HG02763 (cell line): ENCODE data around the gene ALG1L2.
"Not testable (repeated sequence)": the region's sequence is repeated elsewhere in the genome, so short reads cannot be mapped to it uniquely, and the experiment has no call there.

Experiments used
- ATAC-seq: cut with Tn5 transposase; IDR thresholded peaks from one replicate; pipeline ENCODE4 v1.9.1; 2021; ENCODE audit warnings: mild to moderate bottlenecking, moderate library complexity; ENCODE audit not compliant: unreplicated experiment

The ALG1L2 gene

DNA sequence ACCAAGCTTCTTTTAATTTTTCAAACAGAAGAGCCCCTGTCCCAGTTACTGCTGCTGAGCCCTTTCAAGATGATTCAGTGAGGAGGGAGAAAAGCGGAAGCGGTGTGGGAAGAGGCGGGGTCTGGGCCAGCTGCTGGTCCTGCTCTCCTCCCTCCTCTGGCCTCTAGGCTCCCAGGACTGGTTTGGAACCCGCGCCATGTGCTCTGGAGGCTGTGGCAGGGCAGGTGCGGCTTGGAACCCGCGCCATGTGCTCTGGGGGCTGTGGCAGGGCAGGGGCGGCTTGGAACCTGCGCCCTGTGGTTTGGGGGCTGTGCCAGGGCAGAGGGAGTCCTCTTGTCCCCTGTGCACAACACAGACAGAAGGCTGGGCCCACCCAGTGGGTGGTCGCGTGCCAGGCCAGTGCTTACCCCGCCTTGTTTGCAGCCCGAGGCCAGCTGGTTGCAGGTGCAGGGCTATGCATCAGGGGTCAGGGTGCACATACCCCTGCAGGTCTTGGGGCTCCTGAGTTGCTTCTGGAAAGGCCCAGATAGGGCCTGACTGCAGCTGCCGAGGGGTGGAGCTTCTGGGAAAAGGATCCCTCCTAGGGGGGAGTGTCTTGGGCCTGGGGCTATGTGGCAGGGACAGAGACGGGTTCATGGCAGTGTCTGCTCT, 12.2 kb downstream of the ALG1L2 start:
- ATAC-seq, result no peak

GRCh38 chr3:130094491-130094941, 12.9 kb downstream of the ALG1L2 start:
- ATAC-seq, result not testable (repeated sequence)

DNA sequence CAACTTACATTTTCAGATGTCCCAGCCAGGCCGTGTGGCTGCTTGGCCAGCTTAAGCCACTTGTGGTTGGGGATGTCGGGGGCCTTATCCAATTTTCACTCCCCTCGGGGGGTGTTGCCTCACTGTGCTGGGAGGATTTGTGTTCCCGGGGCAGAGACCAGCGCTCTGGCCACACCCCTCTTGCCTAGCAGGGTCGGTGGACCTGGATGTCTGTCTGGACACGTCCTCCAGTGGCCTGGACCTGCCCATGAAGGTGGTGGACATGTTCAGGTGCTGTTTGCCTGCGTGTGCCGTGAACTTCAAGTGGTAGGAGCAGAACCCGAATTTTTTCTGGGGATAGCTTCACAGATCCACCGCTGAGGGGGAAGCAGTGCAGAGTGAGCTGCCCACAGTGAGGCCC, 14.2 kb downstream of the ALG1L2 start:
- not testable (repeated sequence) for ATAC-seq

DNA sequence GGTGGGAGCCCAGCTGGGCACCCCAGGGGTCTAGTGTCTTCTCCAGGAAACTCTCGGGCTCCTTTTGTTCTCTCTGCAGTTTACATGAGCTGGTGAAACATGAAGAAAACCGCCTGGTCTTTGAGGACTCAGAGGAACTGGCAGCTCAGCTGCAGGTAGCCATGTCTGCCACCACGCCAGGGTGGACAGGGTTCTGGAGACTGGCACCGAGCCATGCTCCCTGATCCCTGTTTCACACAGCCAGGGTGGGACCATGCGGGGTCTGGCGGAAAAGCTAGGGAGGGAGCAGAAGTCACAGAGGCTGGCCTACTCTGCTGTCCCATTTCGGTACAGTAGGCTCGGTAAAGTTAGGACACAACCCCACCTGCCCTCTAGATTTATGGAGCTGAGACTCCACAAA, 15.5 kb downstream of the ALG1L2 start:
- not testable (repeated sequence) for ATAC-seq

DNA sequence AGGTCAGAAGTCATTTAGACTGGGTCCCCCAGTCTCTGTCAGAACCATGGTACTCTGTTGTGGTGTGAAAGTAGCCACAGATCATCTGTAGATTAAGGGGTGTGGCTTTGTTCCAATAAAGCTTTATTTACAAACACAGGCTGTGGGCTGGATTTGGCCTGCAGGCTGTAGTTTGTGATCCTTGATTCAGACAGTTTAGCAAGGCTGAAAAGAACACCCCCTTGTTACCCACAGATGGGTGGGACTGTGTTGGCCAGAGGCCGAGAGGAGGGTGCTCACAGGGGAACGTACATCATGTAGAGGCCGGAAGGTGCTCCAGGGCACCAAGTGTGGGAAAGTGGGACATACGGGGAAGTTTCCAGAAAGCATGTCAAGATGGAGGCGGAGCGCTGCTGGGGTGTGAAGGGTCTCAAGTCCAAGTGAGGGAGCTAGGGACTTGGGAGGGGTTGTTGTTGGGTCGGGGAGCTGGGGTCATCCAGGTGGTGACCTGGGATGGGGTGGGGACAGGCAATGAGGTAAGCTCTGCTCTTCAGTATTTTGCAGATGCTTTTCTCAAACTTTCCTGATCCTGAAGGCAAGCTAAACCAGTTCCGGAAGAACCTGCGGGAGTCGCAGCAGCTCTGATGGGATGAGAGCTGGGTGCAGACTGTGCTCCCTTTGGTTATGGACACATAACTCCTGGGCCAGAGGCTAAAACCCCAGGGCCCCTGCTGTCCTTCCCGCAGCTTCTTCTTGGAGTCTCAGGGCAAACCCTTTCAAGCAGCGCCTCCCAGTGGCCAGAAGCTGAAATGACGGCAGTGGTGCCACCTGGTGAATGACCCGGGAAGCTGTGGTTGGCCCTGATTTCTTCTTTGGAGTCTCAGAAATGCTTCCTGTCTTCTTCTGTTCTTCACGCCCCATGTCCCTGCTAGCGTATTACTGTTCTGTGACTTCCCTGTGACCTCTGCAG, 16.3 kb downstream of the ALG1L2 start:
- ATAC-seq, result not testable (repeated sequence)

DNA sequence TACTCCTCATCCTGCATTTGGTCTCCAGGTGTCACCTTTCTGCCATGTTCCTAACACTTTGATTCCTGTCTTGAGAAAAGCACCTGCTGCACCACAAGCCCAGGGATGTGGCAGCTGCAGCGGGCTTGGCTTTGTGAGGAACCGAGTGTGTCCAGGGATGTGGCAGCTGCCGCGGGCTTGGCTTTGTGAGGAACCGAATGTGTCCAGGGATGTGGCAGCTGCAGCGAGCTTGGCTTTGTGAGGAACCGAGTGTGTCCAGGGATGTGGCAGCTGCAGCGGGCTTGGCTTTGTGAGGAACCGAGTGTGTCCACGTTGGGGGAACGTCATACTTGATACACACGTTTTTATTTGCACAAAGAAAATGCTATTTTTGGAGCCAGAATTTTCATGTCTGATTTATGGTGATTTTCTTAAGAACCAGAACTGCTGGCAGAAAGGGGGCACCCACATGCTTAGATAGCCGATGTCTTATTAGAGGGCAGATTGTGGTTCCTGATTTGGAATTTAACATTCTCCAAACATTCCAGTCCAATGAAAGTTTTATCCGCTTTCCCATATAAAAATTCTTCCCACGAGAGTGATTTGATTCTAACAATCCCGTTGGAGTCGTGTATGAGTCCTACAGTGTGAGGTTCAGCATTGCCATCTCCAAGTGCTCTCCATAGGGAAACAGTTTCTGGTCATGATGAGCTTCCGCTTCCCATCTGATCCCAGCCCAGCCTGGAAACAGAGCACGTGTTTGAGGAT, 17.2 kb downstream of the ALG1L2 start:
- ATAC-seq, result not testable (repeated sequence)

GRCh38 chr3:130102545-130102944, 20.9 kb downstream of the ALG1L2 start:
- not testable (repeated sequence) for ATAC-seq

DNA sequence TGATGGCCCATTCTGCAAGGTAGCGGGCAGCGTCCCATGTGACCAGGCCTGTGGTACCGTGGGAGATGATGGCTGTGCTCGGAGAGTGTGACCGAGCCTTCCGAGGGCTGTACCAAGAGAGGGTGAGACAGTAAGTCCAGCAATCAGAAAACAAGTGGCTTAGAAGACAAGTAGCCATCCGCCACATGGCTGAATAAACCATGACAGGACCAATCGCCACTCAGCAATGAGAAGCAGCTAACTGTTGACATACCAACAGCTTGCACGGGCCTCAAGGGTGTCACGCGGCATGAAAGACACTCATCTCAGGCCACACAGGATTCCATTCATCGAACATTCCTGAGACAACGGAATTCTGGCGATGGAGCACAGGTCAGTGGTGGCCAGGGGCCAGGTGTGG, 22.6 kb downstream of the ALG1L2 start:
- ATAC-seq, result not testable (repeated sequence)

DNA sequence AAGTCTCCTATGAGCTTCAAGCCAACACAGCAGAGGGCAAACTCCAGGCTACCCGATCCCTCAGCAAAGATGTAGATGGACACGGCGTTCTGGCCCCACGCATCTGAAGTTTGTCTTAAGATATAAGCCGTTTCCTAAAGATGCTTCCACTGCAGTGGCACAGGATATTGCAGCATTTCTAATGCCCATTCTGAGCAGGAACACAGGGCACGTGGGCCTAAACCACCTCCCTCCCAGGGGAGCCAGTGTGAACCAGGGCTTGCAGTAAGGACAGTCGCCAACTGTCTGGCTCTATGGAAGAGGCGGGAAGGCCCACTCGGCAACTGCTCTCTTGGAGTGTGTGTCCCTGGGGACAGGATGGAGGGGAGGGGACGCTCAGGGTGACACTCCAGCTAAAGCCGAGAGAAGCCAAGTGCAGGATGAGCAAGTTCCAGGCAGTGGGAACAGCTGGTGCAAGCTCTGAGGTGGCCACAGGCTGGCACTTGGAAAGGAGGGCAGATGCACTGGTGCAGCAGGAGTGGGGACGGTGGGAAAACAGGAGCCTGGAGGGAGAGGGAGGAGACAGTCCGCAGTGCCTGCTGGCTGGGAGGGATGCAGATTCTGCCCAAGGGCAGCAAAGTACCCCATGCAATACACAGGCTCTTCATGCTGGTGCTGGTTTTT, 25.8 kb downstream of the ALG1L2 start:
- not testable (repeated sequence) for ATAC-seq

GRCh38 chr3:130108836-130109585, 27.4 kb downstream of the ALG1L2 start:
- ATAC-seq, result not testable (repeated sequence)

- not testable (repeated sequence) for ATAC-seq
Observed at GRCh38 chr3:130110386-130111169, 28.9 kb downstream of the ALG1L2 start.

DNA sequence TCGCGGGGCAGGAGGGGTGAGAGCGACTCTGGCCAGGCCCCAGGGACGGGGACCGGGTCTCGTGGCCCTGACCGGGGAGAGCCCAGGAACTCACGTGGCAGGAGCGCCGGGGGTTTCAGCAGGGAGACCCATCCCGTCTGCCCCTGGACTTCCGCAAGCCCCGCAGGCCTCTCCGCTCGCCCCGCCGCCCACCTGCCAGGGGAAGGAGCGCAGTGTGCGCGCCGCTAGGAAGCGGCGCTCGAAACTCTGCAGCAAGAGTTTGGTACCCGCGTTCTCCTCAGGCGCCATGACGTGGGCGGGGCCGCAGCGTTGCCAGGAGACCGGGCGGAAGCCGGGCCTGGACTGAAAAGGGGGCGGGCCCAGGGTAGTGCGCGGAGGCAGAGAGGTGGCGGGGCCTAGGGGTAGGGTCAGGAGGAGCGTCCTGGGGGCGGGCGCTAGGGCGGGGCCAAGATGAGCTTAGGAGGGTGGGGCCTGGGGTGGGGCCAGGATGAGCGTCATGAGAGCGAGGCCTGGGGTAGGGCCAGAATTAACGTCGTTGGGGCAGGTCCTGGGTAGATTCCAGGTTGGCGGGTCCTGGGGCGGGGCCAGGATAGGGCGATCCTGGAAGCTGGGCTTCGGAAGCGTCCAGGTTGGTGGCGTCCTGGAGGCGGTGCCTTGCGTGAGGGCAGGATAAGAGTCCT, 29.7 kb downstream of the ALG1L2 start:
- ATAC-seq, result peak; percentile 100

DNA sequence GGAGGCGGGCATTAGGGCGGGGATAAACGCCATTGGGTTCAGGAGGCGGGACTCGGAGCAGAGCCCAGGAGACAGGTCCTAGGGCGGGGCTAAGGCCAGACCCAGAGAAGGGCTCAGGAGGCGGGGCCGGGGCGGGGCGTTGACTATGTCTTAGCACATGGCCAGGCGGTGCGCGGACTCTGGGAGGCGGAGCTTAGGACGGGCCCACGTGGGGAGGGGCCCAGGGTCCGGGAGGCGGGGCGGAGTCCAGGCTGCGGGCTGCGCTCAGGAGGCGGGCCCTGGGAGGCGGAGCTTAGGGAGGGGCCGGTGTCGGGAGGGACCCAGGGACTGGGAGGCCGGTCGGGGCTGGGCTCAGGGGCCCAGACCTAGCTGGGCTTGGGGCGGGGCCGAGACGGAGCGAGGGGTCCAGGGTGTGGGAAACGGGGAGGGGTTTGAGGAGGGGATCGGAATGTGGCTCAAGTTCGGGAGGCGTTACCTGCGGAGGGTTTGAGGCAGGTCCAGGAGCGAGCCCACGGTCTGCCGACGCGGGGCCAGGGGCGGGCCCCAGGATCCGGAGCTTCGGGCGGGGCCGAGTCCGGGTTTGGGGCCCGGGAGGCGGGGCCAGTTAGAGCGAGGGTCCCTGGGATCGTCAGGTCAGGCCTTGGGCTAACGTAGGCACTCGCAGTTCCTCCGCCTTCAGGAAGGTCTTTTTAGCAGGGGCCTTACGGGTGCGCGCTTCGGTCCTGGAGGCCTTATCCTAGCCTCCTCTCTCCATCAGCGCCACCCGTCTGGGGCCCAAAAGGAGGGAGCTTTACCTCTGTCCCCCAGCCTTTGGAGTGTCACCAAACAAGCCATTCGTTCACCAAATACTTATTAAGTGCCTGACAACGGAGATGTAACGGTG, 30.5 kb downstream of the ALG1L2 start:
- peak; percentile 36 for ATAC-seq

DNA sequence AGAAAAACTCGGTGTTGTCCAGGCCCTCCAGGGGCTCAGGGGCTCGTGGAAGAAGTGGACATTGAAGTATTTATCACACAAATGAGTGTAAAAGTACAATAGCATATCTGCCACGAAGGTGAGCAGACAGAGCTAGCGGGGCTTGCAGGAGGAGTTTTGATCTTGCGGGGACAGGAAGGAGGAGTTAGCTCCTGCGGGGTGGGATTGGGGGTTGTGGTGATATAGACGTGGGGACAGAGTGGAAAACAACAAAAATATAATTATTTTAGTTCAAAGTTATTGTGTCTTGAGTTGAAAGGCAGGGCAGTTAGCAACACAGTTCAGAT, 31.1 kb downstream of the ALG1L2 start:
- ATAC-seq, result not testable (repeated sequence)

DNA sequence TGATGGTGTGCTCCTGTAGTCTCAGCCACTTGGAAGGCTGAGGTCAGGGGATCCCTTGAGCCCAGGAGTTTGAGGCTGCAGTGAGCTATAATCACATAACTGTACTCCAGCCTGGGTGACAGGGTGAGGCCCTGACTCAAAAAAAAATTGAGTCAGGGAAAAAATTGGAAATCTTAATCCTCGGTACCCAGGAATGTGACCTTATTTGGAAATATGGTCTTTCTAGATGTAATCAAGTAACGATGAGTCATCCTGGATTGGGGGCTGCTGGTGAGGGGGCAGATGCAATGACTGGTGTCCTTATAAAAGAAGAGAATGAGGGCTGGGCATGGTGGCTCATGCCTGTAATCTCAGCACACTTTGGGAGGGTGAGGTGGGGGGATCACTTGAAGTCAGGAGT, 33.8 kb downstream of the ALG1L2 start:
- not testable (repeated sequence) for ATAC-seq

GRCh38 chr3:130117933-130118332, 36.3 kb downstream of the ALG1L2 start:
- no peak for ATAC-seq

- not testable (repeated sequence) for ATAC-seq
Observed at GRCh38 chr3:130119824-130120223, 38.2 kb downstream of the ALG1L2 start.

DNA sequence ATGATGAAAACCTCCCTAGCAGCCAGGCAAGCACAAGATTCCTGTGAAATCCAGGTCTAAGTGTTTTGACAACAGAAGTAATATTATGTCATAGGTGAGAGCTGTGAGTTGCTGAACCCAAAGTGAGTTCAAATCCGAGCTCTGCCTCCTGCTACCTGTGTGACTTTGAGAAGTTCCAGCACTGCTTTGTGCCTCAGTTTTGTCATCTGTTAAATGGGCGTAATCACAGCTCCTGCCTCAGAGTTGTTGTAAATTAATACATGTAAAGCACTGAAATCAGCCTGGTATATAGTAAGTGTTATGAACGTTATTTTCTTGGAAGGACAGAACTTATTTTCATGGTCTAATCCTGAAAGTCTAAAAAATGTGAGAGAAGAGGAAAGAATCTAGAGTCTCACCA, 38.7 kb downstream of the ALG1L2 start:
- not testable (repeated sequence) for ATAC-seq
